ENCODE data around the gene GP2.

GP2 gene

DNA sequence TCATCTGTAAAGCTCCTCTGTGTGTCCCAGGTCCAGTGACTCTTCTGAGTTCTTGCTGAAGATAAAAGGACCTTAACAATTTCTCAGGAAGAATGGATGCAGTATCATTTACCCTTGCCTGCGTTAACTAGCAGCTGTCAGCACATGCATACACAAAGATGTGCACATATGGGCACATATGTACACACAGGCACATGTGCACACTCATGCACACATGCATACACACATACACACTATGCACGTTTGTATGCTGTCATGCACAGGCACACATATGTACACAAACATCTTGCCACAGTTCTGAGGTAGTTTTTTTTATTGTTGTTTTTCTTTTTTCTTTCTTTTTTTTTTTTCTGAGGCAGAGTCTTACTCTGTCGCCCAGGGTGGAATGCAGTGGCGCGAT is 24.9 kb downstream of the GP2 start:
- DNase-seq = no peak

DNA sequence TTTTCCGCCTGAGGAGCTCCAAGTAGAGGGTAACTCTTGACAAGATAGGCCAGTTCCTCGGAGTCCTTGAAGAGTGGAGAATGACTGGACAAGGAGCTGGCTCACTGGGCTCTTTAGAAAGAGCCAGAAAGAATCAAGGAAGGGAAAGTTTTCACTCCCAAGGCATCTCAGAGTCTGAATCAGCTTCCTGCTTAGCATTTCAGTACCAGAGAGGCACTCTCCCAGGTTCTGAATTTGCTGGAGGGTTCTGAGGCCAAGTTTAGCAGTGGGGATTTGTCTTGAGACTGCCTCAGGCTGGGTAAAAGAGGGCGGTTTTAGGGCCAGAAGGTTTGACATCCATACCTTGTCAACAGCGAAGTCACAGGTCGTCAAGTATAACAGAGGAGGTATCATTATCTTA is 25.5 kb downstream of the GP2 start:
- DNase-seq = no peak

DNA sequence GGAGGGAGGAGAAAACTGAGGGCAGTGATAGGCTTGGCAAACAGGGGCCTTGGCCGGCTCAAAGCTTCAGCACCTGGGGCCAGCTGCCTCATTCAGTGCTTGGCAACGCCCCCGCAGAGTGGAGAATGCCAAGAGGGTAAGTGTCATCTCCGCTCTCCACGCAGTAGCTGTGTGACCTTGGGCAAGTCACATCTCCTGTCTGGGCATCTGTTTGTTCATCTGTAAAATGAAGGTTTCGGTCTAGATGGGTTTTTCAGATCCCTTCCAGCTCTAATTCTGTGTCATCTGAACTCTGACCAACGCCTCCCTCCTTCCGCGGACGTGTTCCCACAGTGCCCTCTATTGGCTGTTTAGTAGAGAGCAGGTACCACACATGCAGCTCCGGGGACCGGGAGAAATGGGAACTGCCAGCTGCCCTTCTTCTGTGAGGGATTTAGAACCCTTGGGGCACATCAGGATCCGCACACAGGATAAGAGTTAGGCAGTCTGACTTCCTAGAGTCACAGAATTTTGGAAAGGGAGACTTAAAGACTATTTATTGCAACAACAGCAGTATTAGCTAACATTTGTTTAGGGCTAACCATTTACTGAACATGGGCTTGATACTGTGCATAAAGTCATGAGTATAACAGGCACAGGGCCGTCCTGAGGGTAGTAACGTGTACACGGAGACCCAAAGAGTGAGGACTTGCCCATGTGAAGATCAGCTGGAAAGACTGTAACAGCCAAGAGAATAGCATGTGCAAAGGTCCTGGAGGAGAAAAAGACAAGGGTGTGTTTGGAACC is 26.8 kb downstream of the GP2 start:
- no peak for DNase-seq

DNA sequence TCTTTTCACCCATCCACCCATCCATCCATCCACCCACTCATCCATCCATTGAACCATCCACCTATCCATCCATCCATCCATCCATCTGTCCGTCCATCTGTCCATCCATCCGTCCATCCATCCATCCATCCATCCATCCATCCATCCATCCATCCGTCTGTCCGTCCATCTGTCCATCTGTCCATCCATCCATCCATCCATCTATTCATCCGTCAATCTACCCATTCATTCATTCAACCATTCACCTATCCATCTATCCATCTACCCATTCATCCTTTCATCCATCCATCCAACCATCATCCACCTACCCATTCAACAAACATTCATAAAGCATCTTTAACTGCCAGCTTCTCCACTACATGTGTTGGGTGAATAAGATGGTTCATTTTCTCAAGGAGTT is 28.9 kb downstream of the GP2 start:
- DNase-seq = no peak

DNA sequence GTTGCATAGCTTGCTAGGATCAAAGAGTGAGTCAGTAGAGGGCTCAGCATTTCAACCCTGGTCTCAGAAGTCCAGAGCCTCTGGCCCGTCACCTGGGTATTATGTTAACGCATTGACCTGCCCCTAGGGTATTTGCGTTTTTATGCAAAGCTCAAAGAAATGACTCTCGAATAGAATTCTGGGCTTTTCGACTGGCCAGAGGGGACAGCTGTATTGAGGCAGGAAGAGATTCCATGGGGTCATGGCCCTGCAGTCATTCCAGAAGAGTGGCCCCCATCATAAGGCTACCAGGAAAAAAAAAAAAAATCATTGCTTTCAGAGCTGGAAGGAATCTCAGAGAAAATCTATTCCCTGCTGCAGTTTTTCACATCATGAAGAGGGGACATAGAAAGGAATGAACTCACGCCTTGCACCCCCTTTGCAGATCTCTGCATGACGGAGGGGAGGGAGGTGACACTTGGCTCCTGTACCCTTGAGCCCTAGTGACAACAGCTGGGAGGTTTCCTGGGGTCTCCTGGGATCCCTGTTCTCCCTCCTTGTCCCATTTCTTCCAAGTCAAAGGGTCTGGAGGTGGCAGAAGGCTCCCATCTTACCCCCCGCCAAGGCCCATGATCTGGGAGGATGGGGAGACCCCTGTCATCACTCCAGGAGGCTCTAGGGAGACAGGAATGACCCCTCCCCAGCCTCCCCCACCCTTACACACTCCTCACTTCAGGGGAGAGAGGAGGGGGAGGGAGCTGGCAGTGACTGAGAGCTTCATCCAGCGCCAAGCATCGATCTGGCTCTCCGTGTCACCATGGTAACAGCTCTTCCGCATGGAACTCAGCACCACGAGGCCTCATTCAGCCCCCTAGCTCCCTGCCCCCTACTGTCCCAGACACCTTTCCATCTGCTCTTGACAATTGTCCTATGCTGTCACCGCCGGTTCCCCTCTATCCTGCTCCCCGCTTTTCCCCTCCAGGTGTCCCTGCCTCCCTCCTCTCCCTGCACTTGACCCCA is 35.8 kb downstream of the GP2 start:
- DNase-seq = no peak

DNA sequence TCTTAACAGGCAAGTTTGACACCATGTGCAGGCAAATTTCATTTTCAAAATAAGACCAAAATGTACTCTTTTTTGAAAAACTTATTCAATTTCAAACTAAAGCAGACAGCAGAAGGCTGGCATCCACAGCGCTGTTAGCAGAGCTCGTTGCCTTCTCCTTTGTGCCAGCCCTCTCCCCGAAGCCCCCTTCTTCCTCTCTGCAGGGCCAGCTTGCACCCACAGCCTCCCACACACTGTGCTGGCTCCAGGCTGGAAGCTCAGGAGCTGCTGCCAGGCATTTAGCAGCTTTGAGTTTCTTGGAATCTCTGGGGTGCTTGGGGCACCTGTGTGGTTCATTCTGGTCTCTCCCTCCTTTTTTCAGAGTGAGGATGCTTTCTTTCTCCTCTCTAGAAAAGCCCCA is 37.7 kb downstream of the GP2 start:
- no peak for DNase-seq

DNA sequence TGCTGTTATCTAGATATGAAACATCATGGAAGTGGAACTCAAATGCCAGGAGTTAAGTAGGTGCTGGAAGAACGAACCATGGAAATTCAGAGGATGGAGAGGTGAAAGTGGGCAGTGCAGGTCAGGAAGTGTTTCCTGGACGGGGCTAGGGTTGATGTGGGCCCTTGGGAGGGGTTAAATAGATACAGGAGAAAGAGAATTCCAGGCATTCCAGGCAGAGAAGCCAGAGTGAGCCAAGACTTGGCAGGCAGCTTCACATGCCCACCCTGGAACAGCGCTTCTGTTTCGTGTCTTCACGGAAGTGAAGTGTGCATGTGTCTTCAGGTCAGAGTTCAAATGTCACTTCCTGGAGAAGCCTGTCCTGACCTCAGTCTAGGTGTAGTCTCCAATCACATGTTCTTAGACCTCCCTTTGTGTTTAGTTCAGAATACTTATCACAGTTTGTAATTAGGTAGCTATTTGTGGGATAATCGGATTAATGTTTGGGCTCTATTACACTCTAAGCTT is 41.3 kb downstream of the GP2 start:
- DNase-seq = no peak

DNA sequence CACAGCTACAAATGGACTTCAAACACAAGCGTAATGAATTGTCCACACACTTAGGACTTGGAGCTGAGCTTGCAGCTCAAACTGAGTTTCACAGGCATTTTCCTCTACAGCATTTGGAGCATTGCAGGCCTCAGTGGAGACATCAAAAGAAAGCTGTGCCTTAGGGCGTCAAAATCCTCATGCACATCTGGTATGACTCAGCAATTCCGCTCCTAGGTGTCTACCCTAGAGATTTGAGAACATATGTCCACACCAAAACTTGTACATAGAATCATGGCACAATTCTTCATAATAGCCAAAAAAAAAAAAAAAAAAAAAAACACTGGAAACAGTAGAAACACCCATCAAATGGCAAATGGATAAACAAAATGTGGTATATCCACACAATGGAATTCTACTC is 47.1 kb downstream of the GP2 start:
- DNase-seq = no peak

DNA sequence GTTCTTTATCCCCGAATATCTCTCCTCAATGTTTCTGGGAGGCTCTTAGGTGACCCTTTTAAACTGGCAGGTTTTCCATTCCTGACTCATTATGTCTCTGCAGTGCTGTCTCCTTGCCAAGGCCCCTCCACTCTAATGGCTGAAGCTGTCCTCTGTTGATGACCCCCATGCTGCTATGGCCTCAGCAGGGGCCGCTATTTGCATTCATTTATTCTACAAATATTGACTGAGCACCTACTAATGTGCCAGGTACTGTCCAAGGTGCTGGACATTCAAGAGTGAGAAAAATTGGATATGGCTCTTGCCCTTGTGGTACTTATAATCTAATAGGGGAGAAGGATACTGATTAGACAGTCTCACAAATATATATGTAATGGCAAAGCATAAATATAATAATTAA is 55.4 kb downstream of the GP2 start:
- DNase-seq = no peak

DNA sequence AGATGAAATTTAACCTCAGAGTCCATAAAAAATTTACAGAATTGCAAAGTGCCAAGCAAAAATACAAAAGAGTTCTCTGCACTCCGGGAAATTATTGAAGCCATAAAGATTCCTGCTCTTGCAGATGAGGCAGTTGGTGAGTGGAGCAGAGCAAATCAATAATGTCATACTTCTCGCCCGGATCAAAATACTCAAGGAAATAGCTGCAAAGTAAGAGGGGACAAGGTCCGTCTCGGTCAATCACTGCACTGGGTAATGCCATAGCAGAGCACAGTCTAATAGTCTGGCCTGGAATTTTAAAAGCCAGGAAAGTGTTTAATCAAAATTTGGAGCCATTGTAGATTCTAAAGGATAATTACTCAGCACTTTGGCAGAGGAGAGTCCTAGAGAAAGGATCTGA is 58.9 kb downstream of the GP2 start:
- no peak for DNase-seq

DNA sequence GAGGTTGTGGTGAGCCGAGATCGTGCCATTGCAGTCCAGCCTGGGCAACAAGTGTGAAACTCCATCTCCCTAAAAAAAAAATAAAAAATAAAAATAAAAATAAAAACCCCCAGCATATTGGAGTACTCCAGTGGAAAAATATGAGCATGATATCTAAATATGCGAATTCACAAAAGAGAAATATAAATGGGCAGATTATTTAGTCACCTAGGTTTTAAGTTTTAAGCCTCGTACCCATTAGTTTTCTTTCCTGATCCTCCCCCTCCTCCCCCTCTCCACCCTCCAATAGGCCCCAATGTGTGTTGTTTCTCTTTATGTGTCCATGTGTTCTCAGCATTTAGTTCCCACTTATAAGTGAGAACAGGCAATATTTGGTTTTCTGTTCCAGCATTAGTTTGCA is 62.3 kb downstream of the GP2 start:
- no peak for DNase-seq

DNA sequence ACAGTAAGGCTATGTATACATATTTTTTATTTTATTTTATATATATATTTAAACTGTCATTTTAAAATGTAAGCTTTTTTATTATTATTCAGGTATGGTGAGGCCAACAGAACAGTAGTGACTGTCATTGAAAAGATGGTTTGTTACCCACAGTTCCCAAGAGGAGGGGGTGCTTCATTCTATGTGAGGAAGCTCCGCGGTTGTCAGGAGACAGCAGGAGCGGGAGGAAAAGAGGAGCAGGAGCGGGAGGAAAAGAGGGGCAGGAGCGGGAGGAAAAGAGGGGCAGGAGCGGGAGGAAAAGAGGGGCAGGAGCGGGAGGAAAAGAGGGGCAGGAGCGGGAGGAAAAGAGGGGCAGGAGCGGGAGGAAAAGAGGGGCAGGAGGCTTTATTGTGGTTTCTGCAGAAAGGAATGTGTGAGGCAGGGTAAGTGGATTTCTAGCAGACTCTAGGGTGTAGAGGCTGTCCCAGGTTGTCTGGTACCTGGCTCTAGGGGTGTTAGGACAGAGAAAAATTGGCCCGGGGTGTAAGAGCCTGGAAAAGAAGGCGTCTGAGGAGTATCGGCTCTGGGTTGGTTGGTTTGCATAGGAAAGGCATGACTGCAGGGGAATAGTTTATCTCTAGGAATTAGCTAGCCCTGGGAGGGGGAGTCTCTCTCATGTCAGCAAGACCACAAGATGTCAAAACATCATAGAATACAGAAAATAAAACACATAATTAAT is 64.0 kb downstream of the GP2 start:
- DNase-seq = no peak

DNA sequence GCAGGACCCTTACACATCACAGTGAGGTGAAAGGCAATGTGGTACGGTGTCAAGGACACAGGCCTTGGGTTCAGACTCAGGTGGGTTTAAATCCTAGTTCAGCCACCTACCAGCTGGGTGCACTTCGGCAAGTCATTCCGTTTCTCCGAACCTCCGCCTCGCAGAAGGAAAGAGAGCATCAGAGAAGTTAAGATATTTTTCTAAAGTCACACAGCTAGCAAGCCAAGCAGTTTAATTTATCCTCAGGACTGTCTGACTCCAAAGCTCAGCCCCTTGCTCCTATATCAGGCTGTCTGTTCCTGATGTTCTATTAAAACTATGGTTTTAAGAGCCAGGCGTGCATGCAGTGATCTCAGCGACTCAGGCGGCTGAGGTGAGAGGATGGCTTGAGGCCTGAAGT is 65.1 kb downstream of the GP2 start:
- DNase-seq = no peak

DNA sequence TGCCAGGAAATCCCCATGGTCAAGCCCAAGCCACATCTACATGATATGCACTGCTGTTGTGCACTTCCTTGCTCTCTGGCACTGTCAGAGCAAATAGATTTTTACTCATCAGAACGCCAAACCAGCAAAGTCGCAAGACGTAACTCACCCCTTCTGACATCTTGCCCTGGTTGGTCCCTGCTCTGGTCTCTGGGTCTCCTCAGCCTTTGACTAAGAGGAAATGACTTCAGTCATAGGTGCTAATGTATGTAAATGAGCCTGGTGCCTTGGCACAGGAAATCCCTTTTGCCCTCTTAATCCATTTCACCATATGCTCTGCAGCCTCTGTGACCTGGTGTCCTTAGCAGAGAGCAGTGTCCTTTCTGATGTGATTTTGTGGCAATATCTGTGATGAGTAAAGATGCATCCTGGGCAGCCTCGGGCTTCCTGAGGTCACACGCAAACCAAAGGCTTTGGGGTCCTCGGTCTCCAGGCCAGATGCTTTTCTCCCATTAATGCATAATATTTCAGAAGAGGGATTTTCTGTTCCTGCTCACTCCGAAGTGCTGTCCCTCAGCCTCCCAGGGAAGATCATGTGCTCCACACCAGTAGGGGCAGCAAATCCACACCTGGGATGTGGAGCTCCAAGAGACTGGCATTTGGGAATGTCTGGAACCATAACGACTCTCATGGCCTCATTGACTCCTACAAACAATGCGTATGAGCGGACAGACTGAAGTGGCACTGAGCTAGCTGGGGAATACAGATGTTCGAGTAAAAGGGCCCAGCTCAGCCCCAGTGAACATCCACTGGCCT is 66.9 kb downstream of the GP2 start:
- no peak for DNase-seq

All from NCI-H2171 (cell line).